ENCODE measurements around the gene TESK1. TPM values are rescaled to one million over a fixed set of nuclear protein-coding genes. Genes with fewer than 3 reads are reported as not detected.

TESK1 gene
- 13.9 and 17.5 TPM in 2 replicates for total RNA-seq (2021; fragmentation: NEBNext Ultra II Directional; extraction: Animal tissue kit (Norgen Biotek cat#: 25700))
- 13.5 and 19.2 TPM in 2 replicates for polyA plus RNA-seq (2011; rRNA removed)
- 11.6 TPM for polyA plus RNA-seq (2011; cell fraction: cytosol; rRNA removed)
- polyA plus RNA-seq (2011; cell fraction: nucleus; rRNA removed): 39.3 TPM
- polyA plus RNA-seq (2012, experiment 1 of 2): 14.6 to 19.1 TPM (median 18.6 TPM) in 4 replicates
- 10.3 TPM for polyA plus RNA-seq (2012, experiment 2 of 2)
- 14.8 TPM for polyA plus RNA-seq (2013, experiment 1 of 2)
- 13.2 TPM for polyA plus RNA-seq (2013, experiment 2 of 2)
- 8.2 and 9.3 TPM in 2 replicates for polyA minus RNA-seq (2011; rRNA and poly(A)+ RNA removed)
- 6.1 TPM for polyA minus RNA-seq (2011; cell fraction: cytosol; rRNA and poly(A)+ RNA removed)
- 11.2 TPM for polyA minus RNA-seq (2011; cell fraction: nucleus; rRNA and poly(A)+ RNA removed)
- long read RNA-seq, experiment 1, partial matches to known transcripts: 5 of 12 reads
- long read RNA-seq, experiment 1, other reads (novel, unspliced or antisense): 5 of 12 reads
- long read RNA-seq, experiment 2: 0 reads

GRCh38 chr9:35604578-35605350, at the start of gene TESK1:
Gene TESK1, plus strand, starts transcription at chr9:35605262. Its CDS starts 358 bp downstream, at chr9:35605620.
- Histone ChIP-seq H4K8ac (ENCODE audit: extremely low read depth, insufficient read depth, low read length) (no peak within 1 kb of the TSS), H3K9ac (replicated peaks in 1 of 4; ENCODE audit: extremely low read depth in 1 of 4, low read depth in 3 of 4, low read length in 3 of 4) (peak within 1 kb of the TSS in 3 of 4 experiments; percentile 38 to 62 (median 47); a peak in 4 of 7 replicates), H3K4me2 (ENCODE audit: insufficient read depth in 1 of 2, low read depth in 2 of 2, low read length in 2 of 2) (peak within 1 kb of the TSS; percentile 89 to 98), H3K9me3 (ENCODE audit: insufficient read depth in 2 of 2, low read depth in 1 of 2, low read length in 1 of 2) (no peaks in the 10 kb centered on the region), H3K36me3 (ENCODE audit: control insufficient read depth in 2 of 4, insufficient read depth in 4 of 4, low read length in 3 of 4) (peaks cover 3 to 12% (median 6%) of the 10 kb centered on the region in 4 experiments; a peak in 5 of 8 replicates), H2AK5ac (ENCODE audit: low read depth, low read length) (no peak within 1 kb of the TSS), H3K14ac (ENCODE audit: insufficient read length) (no peak within 1 kb of the TSS), H2BK12ac (ENCODE audit: low read depth, low read length) (no peak within 1 kb of the TSS), H3K4me3 (ENCODE audit: extremely low read depth in 1 of 4, insufficient read depth in 2 of 4, low read depth in 3 of 4, low read length in 4 of 4) (peak within 1 kb of the TSS; percentile 55 to 84 (median 80)), H2BK5ac (ENCODE audit: low read depth, low read length) (peak within 1 kb of the TSS; percentile 86; the same call in 1 of the 2 replicates), H3K79me1 (ENCODE audit: low read depth, low read length) (no peaks in the 10 kb centered on the region; the same call in 1 of the 2 replicates), H4K20me1 (replicated peaks in 1 of 2; ENCODE audit: control insufficient read depth in 1 of 2, insufficient read depth in 2 of 2, low read length in 2 of 2) (peaks cover 0 to 15% of the 10 kb centered on the region in 2 experiments), H3K79me2 (ENCODE audit: control insufficient read depth in 1 of 2, insufficient read depth in 2 of 2, low read length in 2 of 2) (peaks cover 0 to 2% of the 10 kb centered on the region in 2 experiments; a peak in 1 of 4 replicates), H4K5ac (ENCODE audit: insufficient read length, low read depth, low read length) (no peak within 1 kb of the TSS), H2BK120ac (replicated peaks; ENCODE audit: low read depth, low read length) (no peak within 1 kb of the TSS), H3K23me2 (ENCODE audit: low read depth, low read length) (peaks cover 13% of the 10 kb centered on the region), H2BK20ac (ENCODE audit: low read length) (no peak within 1 kb of the TSS), H3K23ac (ENCODE audit: insufficient read length) (no peak within 1 kb of the TSS), H2BK15ac (ENCODE audit: low read length) (no peak within 1 kb of the TSS), H2AFZ (ENCODE audit: low read length) (peak within 1 kb of the TSS; percentile 95), H3K4me1 (replicated peaks in 1 of 4; ENCODE audit: control insufficient read depth in 3 of 4, insufficient read depth in 4 of 4, low read length in 3 of 4) (peaks cover 0 to 9% (median 5%) of the 10 kb centered on the region in 4 experiments; a peak in 5 of 7 replicates), H3K27ac (ENCODE audit: low read depth, low read length) (no peak within 1 kb of the TSS), H3K56ac (replicated peaks; ENCODE audit: insufficient read length, low read depth, low read length) (peak within 1 kb of the TSS; percentile 49), H4K91ac (replicated peaks; ENCODE audit: insufficient read length, low read length) (no peak within 1 kb of the TSS), H3K27me3 (replicated peaks in 1 of 4; ENCODE audit: control insufficient read depth in 3 of 4, extremely low read depth in 1 of 4, insufficient read depth in 3 of 4, low read length in 3 of 4) (no peaks in the 10 kb centered on the region), H3K18ac (ENCODE audit: extremely low read depth, low read length) (peak within 1 kb of the TSS; percentile 76), H3K4ac (replicated peaks; ENCODE audit: insufficient read length, low read depth, low read length) (no peak within 1 kb of the TSS)
- ChIA-PET CTCF (ENCODE audit: partially characterized antibody) (interaction anchor here (0.6 to 2.1 kb wide), 10 partner anchors 15 to 509 kb away, joined by 3 to 21 read pairs (median 5); partner anchors contain the start of gene CD72), POLR2A (ENCODE audit: partially characterized antibody) (interaction anchor here (0.6 to 1.0 kb wide), 3 partner anchors 9 to 116 kb away, joined by 3 to 4 read pairs (median 3); no protein-coding TSS in a partner anchor)
- FAIRE-seq (no peak), DNase-seq (ENCODE audit: low read depth in 1 of 2, low spot score in 2 of 2) (peak in 1 of 2 experiments; percentile 92)
- WGBS, 2 experiments (ENCODE audit: extremely low coverage in 1 of 2, insufficient coverage in 1 of 2, insufficient read length in 1 of 2, insufficient replicate concordance in 2 of 2, low coverage in 1 of 2, low lambda C conversion rate in 2 of 2, missing lambda C conversion rate in 1 of 2): 4% methylated on average over 21 of the region's 55 CpGs; no CpG with 5 or more reads in 1 of the 2 experiments
- TF ChIP-seq, protein P1, sequence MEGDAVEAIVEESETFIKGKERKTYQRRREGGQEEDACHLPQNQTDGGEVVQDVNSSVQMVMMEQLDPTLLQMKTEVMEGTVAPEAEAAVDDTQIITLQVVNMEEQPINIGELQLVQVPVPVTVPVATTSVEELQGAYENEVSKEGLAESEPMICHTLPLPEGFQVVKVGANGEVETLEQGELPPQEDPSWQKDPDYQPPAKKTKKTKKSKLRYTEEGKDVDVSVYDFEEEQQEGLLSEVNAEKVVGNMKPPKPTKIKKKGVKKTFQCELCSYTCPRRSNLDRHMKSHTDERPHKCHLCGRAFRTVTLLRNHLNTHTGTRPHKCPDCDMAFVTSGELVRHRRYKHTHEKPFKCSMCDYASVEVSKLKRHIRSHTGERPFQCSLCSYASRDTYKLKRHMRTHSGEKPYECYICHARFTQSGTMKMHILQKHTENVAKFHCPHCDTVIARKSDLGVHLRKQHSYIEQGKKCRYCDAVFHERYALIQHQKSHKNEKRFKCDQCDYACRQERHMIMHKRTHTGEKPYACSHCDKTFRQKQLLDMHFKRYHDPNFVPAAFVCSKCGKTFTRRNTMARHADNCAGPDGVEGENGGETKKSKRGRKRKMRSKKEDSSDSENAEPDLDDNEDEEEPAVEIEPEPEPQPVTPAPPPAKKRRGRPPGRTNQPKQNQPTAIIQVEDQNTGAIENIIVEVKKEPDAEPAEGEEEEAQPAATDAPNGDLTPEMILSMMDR (IDR thresholded peaks at IDR 0.05; ENCODE audit: control extremely low read depth in 1 of 3, insufficient read depth in 1 of 3, low read depth in 1 of 3, low read length in 3 of 3): no peak
- TF ChIP-seq RNF2 (IDR thresholded peaks at IDR 0.05; ENCODE audit: borderline replicate concordance, low read depth, low read length, missing control alignments, poor library complexity, severe bottlenecking): no peak
- 0 out of 2 replicates have a peak, but pooled peaks have one; percentile 26 for TF ChIP-seq PHF8 (conservative IDR thresholded peaks at IDR 0.05; ENCODE audit: low read depth, low read length)
- no peak for TF ChIP-seq SRF (IDR thresholded peaks at IDR 0.05; ENCODE audit: low read depth, low read length)
- peak; percentile 1; the same call in 1 of the 2 replicates for TF ChIP-seq TAF1 (IDR thresholded peaks at IDR 0.05; ENCODE audit: low read depth, low read length)
